ENCODE results near the gene ZGPAT. TPM values are rescaled to one million over a fixed set of nuclear protein-coding genes. Genes with fewer than 3 reads are reported as not detected.

Gene ZGPAT
- total RNA-seq, 1 donor, result 11.8 TPM

- TF ChIP-seq, protein P1, sequence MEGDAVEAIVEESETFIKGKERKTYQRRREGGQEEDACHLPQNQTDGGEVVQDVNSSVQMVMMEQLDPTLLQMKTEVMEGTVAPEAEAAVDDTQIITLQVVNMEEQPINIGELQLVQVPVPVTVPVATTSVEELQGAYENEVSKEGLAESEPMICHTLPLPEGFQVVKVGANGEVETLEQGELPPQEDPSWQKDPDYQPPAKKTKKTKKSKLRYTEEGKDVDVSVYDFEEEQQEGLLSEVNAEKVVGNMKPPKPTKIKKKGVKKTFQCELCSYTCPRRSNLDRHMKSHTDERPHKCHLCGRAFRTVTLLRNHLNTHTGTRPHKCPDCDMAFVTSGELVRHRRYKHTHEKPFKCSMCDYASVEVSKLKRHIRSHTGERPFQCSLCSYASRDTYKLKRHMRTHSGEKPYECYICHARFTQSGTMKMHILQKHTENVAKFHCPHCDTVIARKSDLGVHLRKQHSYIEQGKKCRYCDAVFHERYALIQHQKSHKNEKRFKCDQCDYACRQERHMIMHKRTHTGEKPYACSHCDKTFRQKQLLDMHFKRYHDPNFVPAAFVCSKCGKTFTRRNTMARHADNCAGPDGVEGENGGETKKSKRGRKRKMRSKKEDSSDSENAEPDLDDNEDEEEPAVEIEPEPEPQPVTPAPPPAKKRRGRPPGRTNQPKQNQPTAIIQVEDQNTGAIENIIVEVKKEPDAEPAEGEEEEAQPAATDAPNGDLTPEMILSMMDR (IDR thresholded peaks at IDR 0.05; ENCODE audit: insufficient read depth, low read length), result no peak
- no peak for DNase-seq (ENCODE audit: low read depth)
- H3K4me3 ChIP-seq (ENCODE audit: low read depth, low read length), result no peak overlapping the region
Measured at GRCh38 chr20:63700199-63701050, 7.4 kb upstream of the ZGPAT start.

- H3K4me3 ChIP-seq (ENCODE audit: low read depth, low read length), result no peak overlapping the region
- no peak for DNase-seq (ENCODE audit: low read depth)
- TF ChIP-seq, protein P1 (IDR thresholded peaks at IDR 0.05; ENCODE audit: insufficient read depth, low read length), result no peak
Measured at GRCh38 chr20:63701051-63701328, 6.8 kb upstream of the ZGPAT start.

GRCh38 chr20:63701329-63702035, 6.4 kb upstream of the ZGPAT start:
- DNase-seq (ENCODE audit: low read depth), result no peak
- TF ChIP-seq, protein P1 (IDR thresholded peaks at IDR 0.05; ENCODE audit: insufficient read depth, low read length), result no peak
- no peak overlapping the region for H3K4me3 ChIP-seq (ENCODE audit: low read depth, low read length)

DNA sequence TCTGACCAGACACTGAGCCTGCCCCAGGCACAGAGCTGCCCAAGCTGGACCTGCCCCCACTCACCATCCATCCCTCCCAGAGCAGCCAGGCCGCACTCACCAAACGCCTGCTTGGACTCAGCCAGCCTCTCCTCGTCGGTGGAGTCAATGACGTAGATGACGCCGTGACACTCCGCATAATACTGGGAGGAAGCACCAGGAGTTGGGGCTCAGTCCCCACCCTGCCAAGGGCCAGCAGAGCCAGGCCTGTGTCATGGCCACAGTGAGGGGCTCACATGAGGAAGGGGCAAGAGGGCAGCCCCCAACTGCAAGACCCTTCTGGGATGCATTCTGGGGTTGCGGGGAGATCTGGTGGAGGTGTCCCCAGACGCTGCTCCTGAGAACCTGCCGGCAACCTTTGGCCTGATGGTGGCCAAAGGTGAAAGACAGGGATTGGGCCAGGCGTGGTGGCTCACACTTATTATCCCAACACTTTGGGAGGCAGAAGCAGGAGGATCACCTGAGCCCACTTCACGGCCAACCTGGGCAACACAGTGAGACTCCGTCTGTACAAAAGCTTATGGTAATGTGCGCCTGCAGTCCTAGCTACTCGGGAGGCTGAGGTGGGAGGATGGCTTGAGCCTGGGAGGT, 5.7 kb upstream of the ZGPAT start:
- DNase-seq (ENCODE audit: low read depth), result no peak
- TF ChIP-seq, protein P1 (IDR thresholded peaks at IDR 0.05; ENCODE audit: insufficient read depth, low read length), result no peak
- H3K4me3 ChIP-seq (ENCODE audit: low read depth, low read length), result no peak overlapping the region

DNA sequence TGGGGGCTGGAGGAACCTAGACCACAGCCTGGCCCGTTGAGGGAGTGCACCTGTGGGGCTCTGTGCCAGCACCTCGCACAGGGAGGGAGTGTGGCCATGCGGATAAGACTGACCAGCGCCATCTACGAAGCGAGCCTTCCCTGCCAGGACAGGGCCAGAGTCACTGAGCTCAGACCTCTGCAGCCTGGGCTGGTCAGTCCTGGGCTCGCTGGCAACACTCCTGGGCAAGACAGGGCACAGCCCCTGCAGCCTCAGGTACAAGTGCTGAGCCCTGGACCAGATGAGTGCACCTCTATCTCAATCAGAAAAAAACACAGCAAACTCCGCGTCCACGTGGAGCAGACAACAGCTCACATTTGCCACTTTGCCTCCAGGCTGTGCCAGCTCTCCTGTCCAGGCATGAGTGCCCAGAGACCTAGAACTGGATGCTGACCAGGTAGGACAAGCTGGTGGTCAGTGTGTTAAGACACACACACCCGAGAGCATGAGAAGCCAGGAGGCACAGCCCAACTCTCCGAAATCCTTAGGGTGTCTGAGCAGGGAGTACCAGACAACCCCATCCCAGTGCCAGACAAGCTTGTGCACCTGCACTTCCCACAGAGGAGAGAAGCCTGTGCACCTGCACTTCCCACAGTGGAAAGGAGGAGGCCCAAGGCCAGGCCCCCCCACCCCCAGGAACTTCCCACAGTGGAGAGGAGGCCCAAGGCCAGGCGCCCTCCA, 4.9 kb upstream of the ZGPAT start:
- TF ChIP-seq, protein P1 (IDR thresholded peaks at IDR 0.05; ENCODE audit: insufficient read depth, low read length), result no peak
- DNase-seq (ENCODE audit: low read depth), result no peak
- H3K4me3 ChIP-seq (ENCODE audit: low read depth, low read length), result no peak overlapping the region

DNA sequence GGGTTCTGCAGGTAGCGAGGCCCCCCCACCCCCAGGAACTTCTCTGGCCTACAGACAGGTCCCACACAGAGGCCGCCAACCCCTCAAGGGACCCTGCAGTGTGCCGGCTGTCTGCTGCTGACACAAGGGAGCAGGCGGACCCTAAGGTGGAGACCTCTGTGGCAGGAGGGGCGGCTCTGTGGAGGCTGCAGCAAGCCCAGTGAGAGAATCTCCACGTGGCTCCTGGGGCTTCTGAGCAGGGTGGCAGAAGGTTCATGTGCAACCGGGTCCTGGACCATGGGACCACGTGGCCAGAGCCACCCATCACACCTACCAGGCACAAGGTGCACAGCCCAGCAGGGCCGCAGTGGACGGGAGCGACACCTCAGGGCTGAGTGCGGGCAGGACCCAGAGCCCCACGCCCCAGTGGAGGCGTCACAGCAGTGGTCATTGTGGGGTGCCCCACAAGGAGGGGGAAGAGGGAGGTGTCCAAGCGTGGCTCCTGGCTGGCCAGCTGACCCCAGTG, 4.3 kb upstream of the ZGPAT start:
- no peak overlapping the region for H3K4me3 ChIP-seq (ENCODE audit: low read depth, low read length)
- DNase-seq (ENCODE audit: low read depth), result no peak
- TF ChIP-seq, protein P1 (IDR thresholded peaks at IDR 0.05; ENCODE audit: insufficient read depth, low read length), result no peak
